Measurements from ENCODE around the gene PAK1IP1. TPM values are rescaled to one million over a fixed set of nuclear protein-coding genes. Genes with fewer than 3 reads are reported as not detected.

The PAK1IP1 gene
- total and polyA plus RNA-seq, 2 experiments from 2014 or later = 22.8 to 28.1 TPM

DNA sequence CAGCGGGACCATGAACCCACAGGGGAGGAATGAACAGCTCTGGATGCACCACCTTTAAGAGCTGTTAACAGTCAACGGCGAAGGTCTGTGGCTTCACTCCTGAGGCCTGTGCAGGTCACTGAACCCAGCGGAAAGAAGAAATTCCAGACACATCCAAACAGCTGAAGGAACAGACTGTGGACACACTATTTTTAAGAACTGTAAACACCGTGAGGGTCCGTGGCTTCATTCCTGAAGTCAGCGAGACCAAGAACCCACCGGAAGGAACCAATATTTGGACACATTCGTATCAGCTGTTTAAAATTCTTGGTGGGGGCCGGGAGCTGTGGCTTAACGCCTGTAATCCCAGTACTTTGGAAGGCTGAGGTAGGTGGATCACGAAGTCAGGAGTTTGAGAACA is 47.5 kb downstream of the PAK1IP1 start:
- H3K9me2 ChIP-seq (ENCODE audit: insufficient read depth) = no peaks in the 10 kb centered on the region
- no peak overlapping the region for H2AFZ ChIP-seq
- no peak overlapping the region for H3K4me3 ChIP-seq
- H3F3A ChIP-seq (ENCODE audit: insufficient read depth) = peaks cover 13% of the 10 kb centered on the region; the same call in 1 of the 2 replicates
- H3K4me1 ChIP-seq (ENCODE audit: insufficient read depth) = no peaks in the 10 kb centered on the region
- no peak for DNase-seq
- TF ChIP-seq EZH2phosphoT487 (IDR thresholded peaks at IDR 0.05; ENCODE audit: insufficient read depth, low read depth) = no peak
- no peak for TF ChIP-seq EZH2 (IDR thresholded peaks at IDR 0.05; ENCODE audit: insufficient read depth, poor library complexity, severe bottlenecking)
- 94 to 95% methylated on average over 12 of the region's 12 CpGs for WGBS, 2 experiments (ENCODE audit: low coverage in 1 of 2, low lambda C conversion rate in 2 of 2, missing lambda C conversion rate in 2 of 2)
- H3K36me3 ChIP-seq (ENCODE audit: low read depth) = no peaks in the 10 kb centered on the region
- H3K9ac ChIP-seq = no peak overlapping the region
- no peak overlapping the region for H3K4me2 ChIP-seq (ENCODE audit: unreplicated experiment)
- peaks cover 16% of the 10 kb centered on the region for H3K79me2 ChIP-seq (ENCODE audit: insufficient read depth)
- H3K9me3 ChIP-seq (ENCODE audit: low read depth) = no peaks in the 10 kb centered on the region
- no peaks in the 10 kb centered on the region for H3K27me3 ChIP-seq (replicated peaks; ENCODE audit: insufficient read depth)
- no peak overlapping the region for H3K27ac ChIP-seq
- no peaks in the 10 kb centered on the region for H4K20me1 ChIP-seq (ENCODE audit: insufficient read depth)
- in situ Hi-C loops (cut with MboI) = no loop called here

DNA sequence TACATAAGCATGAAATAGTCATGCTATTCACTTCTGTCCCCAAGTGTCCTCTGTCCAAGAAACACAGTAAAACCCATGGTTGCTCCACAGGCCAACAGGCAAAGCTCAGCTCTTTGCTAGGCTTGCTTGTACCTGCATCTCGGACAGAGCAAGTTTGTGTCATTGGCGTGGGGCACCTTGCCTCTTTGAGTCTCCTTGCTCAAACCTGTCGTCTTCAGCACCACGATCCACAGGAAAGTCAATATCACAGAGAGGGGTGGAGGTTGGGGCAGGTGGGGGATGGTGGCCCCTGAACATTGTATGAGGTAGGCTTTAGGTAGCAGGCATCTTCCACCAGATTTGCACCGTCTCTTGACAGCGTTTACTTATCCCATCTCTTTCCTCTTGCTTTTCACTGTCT is 48.7 kb downstream of the PAK1IP1 start:
- no peaks in the 10 kb centered on the region for H3K9me3 ChIP-seq (ENCODE audit: low read depth)
- H3K4me2 ChIP-seq (ENCODE audit: unreplicated experiment) = no peak overlapping the region
- no peaks in the 10 kb centered on the region for H3K36me3 ChIP-seq (ENCODE audit: low read depth)
- H3F3A ChIP-seq (ENCODE audit: insufficient read depth) = peaks cover 13% of the 10 kb centered on the region; the same call in 1 of the 2 replicates
- no peaks in the 10 kb centered on the region for H4K20me1 ChIP-seq (ENCODE audit: insufficient read depth)
- no peak for TF ChIP-seq EZH2 (IDR thresholded peaks at IDR 0.05; ENCODE audit: insufficient read depth, poor library complexity, severe bottlenecking)
- TF ChIP-seq EZH2phosphoT487 (IDR thresholded peaks at IDR 0.05; ENCODE audit: insufficient read depth, low read depth) = no peak
- H3K9ac ChIP-seq = no peak overlapping the region
- no peak overlapping the region for H3K4me3 ChIP-seq
- H3K9me2 ChIP-seq (ENCODE audit: insufficient read depth) = no peaks in the 10 kb centered on the region
- H3K27ac ChIP-seq = no peak overlapping the region
- 75 to 82% methylated on average over 6 of the region's 6 CpGs for WGBS, 2 experiments (ENCODE audit: low coverage in 1 of 2, low lambda C conversion rate in 2 of 2, missing lambda C conversion rate in 2 of 2)
- in situ Hi-C loops (cut with MboI) = no loop called here
- no peak for DNase-seq
- peaks cover 3% of the 10 kb centered on the region; the same call in 1 of the 2 replicates for H3K4me1 ChIP-seq (ENCODE audit: insufficient read depth)
- peaks cover 12% of the 10 kb centered on the region for H3K79me2 ChIP-seq (ENCODE audit: insufficient read depth)
- H3K27me3 ChIP-seq (replicated peaks; ENCODE audit: insufficient read depth) = no peaks in the 10 kb centered on the region
- no peak overlapping the region for H2AFZ ChIP-seq

DNA sequence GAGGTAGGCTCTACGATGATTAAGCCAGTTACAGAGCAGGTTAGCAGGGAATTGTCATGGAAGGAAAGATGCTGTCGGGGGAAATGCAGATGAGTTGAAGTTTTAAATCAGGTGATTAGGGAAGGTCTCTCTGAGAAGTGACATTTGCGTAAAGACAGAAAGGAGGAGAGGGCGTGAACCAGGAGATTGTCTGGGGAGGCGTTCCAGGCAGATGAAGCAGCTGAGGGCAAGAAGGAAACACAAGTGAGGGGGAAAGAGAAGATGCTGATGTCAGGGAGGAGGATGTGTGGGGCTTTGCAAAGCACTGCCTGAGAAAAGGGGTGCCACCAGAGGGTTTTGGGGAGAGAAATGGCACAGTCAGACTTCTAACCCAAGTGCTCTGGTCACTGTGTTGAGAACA is 50.3 kb downstream of the PAK1IP1 start:
- Histone ChIP-seq H3K27me3 (replicated peaks; ENCODE audit: insufficient read depth) (no peaks in the 10 kb centered on the region), H3K27ac (no peak overlapping the region), H3K4me2 (ENCODE audit: unreplicated experiment) (no peak overlapping the region), H3K4me1 (ENCODE audit: insufficient read depth) (peaks cover 14% of the 10 kb centered on the region; the same call in 1 of the 2 replicates), H3K9ac (no peak overlapping the region), H3K79me2 (ENCODE audit: insufficient read depth) (peaks cover 24% of the 10 kb centered on the region), H3F3A (ENCODE audit: insufficient read depth) (peaks cover 13% of the 10 kb centered on the region; the same call in 1 of the 2 replicates), H4K20me1 (ENCODE audit: insufficient read depth) (no peaks in the 10 kb centered on the region; the same call in 1 of the 2 replicates), H2AFZ (no peak overlapping the region), H3K9me2 (ENCODE audit: insufficient read depth) (no peaks in the 10 kb centered on the region), H3K9me3 (ENCODE audit: low read depth) (no peaks in the 10 kb centered on the region), H3K36me3 (ENCODE audit: low read depth) (no peaks in the 10 kb centered on the region), H3K4me3 (no peak overlapping the region)
- in situ Hi-C loops (cut with MboI) = no loop called here
- no peak for DNase-seq
- WGBS, 2 experiments (ENCODE audit: low coverage in 1 of 2, low lambda C conversion rate in 2 of 2, missing lambda C conversion rate in 2 of 2) = 87 to 90% methylated on average over 5 of the region's 5 CpGs
- no peak for TF ChIP-seq EZH2 (IDR thresholded peaks at IDR 0.05; ENCODE audit: insufficient read depth, poor library complexity, severe bottlenecking)
- no peak for TF ChIP-seq EZH2phosphoT487 (IDR thresholded peaks at IDR 0.05; ENCODE audit: insufficient read depth, low read depth)

DNA sequence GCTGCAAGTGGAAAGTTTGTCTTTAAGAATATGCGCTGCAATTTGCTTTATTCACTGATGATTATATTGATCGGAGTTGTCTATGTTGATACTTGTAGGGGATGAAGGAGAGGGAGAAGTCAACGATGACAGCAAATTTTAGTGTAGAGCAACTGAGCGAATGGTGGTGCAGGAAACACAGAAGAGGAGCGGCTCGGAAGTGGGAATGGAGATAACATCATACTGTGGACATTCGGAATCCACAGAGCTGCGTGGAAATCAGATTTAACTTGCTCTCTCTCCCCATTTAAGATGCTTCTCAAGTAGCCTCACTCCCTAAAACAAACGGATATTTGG is 52.1 kb downstream of the PAK1IP1 start:
- Histone ChIP-seq H3K9me3 (ENCODE audit: low read depth) (no peaks in the 10 kb centered on the region), H3K4me3 (peak overlapping the region; percentile 88), H3K9ac (peak overlapping the region; percentile 92; the same call in 1 of the 2 replicates), H3K4me1 (ENCODE audit: insufficient read depth) (peaks cover 14% of the 10 kb centered on the region; the same call in 1 of the 2 replicates), H4K20me1 (ENCODE audit: insufficient read depth) (no peaks in the 10 kb centered on the region; the same call in 1 of the 2 replicates), H3K36me3 (ENCODE audit: low read depth) (no peaks in the 10 kb centered on the region), H3K79me2 (ENCODE audit: insufficient read depth) (peaks cover 42% of the 10 kb centered on the region), H3K9me2 (ENCODE audit: insufficient read depth) (no peaks in the 10 kb centered on the region), H3K27me3 (replicated peaks; ENCODE audit: insufficient read depth) (no peaks in the 10 kb centered on the region), H3K27ac (peak overlapping the region; percentile 52; the same call in 1 of the 2 replicates), H2AFZ (peak overlapping the region; percentile 94), H3F3A (ENCODE audit: insufficient read depth) (peaks cover 13% of the 10 kb centered on the region; the same call in 1 of the 2 replicates), H3K4me2 (ENCODE audit: unreplicated experiment) (peak overlapping the region; percentile 90)
- 70 to 72% methylated on average over 9 of the region's 9 CpGs for WGBS, 2 experiments (ENCODE audit: low coverage in 1 of 2, low lambda C conversion rate in 2 of 2, missing lambda C conversion rate in 2 of 2)
- in situ Hi-C loops (cut with MboI) = no loop called here
- no peak for DNase-seq
- TF ChIP-seq EZH2 (IDR thresholded peaks at IDR 0.05; ENCODE audit: insufficient read depth, poor library complexity, severe bottlenecking) (no peak), EZH2phosphoT487 (IDR thresholded peaks at IDR 0.05; ENCODE audit: insufficient read depth, low read depth) (no peak)

Measured in GM23248 (cell line).